ENCODE data around the gene ZNF823.

- TF ChIP-seq RXRA (CRISPR knock-in tag; IDR thresholded peaks at IDR 0.05) (no peak), ZNF30 (CRISPR knock-in tag; IDR thresholded peaks at IDR 0.05) (no peak), ZNF639 (CRISPR knock-in tag; conservative IDR thresholded peaks at IDR 0.05) (no peak), E2F1 (CRISPR knock-in tag; IDR thresholded peaks at IDR 0.05) (no peak)
Observed at GRCh38 chr19:11699931-11700794, 38.6 kb downstream of the ZNF823 start.
